ENCODE results near the gene TRABD2B.

TRABD2B gene

DNA sequence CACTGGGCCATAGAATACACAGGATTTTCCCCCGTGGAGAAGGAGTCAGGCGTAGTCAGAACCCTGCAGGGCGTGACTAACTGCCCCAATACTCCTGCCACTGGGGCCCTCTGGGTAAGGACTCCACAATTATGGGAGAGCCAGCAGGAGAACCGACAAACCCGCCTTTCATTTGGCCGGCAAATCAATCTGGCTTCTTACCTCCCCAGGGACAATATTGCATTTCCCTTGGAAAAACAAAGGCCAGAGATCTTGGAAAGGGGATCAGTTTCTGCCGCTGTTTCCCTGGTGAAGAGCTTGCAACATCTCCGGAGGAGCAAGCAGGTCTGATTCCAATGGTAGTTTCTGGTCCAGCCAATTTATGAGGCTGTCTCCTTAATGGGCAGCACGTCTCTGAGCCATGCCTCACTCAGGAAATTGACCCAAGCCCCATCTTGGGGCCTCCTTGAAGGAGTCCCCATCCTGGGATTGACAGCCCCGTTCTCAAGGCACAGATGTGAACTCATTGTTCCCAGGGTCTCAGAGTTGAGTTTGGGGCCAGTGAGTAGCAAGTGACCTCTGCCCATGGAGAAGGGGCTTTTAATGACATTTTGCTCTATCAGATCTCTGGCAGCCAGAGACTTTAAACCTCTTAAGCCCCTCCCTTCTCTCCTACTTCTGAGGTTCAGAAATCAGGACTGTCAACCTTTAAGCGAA lies 4.3 kb downstream of the TRABD2B start:
- no peak for DNase-seq (ENCODE audit: low spot score)

DNA sequence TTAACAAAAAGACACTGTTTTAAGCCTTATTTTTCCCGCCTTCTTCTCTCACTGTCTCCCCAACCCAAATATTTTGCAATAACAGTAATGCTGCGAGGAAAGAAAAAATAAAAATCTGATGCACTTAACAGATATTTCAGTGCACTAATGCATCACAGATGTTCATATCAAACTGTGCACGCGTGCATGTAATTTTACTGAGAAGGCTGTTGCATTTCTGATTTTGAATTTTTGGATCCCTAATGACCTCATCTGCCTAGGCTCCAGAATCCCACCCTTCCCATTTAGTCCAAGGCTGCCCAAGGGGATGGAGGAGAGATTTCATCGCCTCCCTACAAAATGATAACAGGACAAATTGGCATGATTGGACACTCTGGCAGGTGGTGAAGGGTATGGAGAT lies 5.5 kb downstream of the TRABD2B start:
- no peak for DNase-seq (ENCODE audit: low spot score)

DNA sequence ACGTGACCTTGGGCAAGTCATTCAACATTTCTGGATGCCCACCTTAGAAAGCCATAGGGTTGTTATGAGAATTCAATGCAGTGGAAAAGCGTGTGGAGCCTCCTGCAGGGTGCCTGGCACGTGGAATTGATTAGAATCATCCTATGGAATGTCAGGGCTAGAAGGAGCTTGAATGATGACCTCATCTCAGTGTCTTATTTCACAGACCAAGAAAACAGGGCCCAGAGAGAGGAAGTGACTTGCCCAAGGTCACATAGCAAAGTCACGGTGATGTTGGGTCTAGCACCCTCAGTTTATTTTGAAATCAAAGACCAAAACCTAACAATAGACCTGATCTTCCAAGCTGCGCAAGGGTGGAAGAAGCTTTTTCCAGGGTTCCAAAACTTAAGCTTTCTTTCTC lies 6.0 kb downstream of the TRABD2B start:
- no peak for DNase-seq (ENCODE audit: low spot score)

DNA sequence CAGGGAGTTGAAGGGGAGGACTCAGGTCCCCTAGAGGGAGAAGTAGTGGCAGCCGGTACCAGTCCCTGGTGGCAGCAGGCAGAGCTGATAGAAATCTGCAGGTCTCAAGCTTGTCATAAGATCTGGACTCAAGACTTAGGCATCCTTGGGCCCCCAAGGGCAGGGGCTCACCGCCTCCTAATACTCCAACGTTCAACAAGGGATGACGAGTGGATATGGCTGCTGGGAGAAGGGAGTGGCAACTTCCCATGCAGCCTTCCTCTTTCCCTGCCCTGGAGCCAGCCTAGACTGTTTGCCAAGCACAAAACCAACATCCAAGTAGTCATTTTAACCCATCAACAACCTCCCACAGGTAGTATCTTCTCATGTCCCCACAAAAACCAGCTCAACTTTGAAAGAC lies 6.9 kb downstream of the TRABD2B start:
- DNase-seq (ENCODE audit: low spot score), result no peak

DNA sequence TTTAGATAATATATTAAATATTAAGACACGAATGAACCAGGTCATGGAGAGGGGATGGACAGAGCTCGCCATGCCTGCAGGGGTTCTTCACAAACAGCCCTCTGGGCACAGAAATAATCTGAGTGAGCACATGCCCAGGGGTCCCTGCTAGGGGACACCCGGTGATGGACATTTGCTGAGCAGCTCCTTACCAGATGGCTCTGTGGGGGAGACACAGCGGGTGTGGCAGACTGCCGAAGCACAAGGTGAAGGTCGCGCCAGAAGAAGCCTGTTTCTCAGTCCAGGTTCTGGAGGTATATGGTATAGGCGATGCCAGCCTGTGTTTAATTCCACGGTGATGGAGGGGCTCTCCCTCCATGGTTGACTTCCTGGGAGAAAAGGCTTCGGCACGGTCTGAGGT lies 9.6 kb downstream of the TRABD2B start:
- DNase-seq (ENCODE audit: low spot score), result no peak

DNA sequence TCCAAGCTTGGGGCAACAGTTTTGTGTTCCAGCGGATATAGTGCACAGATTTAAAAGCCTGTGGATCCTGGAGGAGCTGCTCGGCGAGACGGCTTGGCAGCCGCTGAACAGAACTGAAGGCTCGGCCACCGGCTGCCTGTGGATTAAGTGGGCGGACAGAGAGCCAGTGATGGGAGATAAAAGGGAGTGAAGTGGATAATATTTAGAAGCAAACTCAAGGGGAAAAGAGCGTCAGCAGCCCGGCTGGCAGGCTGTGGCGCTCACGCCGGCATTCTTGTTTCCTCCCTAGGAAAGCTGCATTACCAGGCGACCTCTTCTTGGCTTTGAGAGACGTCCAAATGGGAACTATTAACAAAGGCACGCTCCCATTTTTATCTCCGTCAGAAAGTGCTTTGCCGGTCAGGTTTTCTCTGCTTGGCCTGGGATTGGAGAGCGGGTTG lies 10.4 kb downstream of the TRABD2B start:
- DNase-seq (ENCODE audit: low spot score), result no peak

DNA sequence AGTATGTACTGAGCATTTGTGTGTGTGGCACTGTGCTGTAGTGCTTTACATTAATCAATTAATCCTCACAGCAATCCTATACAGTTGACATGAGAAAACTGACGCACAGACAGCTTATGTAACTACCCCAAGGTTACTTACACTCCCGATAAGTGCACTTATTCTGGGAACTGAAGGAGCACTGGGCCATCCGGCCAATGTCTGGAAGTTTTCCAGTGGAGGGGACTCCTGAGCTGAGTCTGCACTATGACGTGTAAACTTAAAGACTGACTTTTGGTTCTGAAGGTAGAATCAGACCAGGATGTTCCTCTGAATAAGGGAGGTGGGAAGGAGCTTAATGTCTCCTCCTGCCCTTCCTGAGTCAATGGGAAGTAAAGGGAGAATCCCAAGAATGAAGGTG lies 12.2 kb downstream of the TRABD2B start:
- DNase-seq (ENCODE audit: low spot score), result no peak

DNA sequence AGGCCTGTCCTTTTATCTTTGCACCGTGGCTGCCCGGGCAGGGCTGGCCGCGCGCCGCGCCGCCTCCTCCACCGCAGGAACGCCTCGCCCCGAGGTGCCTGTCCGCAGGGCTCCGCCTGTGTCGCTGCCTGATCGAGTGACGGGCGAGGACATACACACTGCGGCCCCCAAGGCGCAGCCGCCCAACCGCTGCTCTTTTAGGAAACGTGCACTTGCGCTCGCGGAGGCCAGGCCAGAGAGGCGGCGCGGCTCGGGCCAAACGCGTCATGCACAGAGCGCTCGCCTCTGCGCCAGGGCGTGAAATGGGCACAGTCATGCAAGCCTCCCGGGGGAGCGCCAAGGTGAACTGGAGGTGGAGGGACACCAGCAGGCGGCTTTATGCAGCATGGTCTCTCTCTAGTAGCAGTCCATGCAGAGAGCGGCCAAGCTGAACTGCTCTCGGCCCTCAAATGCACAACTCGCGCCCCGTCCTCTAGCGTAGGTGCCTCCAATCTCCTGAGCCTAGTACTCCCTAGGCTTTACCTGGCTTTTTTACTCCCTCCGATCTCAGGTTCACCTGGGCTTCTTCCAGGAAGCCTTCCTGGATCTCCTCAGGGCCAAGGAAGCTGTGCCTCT lies 12.9 kb downstream of the TRABD2B start:
- no peak for DNase-seq (ENCODE audit: low spot score)

DNA sequence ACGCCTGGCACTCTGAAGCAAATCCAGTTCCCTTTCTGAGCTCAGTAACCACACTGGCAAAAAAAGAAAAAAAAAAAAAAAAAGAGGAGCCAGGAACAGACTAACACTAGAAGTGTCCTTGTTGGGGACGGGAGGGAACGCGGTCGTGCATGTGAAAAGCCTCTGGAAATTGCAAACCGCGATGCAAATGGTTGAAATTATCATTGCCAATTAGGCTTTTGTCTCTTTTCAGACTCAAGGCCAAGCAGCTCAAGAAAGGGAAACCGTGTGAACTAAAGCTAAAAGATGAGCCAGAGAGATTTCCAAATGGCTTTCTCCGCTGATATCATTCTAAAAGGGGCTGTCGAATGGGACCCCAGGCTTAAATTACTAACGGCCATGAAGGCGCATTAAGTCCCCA lies 13.5 kb downstream of the TRABD2B start:
- no peak for DNase-seq (ENCODE audit: low spot score)

DNA sequence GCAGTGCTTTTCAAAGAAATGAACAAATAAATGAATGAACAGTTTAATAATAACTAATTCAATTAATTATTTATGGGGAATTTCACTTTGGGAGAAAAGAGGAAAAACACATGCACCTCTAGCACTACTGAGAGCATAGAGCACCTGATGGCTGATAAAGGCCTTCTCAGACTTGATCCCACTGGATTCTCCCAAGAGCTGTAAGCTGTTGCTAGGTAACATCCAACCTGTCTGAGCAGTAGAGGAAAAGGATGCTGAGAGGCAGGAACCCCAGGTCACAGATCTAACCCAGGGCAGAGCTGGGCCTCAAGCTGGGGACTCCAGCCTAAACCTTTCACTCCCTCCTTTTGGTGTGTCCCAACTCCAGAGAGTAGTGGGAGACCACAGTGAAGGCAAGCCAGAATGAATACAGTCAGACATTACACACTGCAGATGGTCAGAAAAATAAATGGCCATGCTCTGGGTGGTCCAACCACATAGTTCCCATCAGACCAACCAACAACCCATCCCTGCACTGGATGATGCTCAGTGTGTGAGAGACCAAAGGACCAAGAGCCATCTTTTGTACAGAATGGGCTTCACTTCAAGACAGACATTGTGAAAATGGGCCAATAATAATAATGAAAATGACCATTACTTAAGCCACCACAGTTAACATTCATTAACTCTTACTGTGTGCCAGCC lies 15.4 kb downstream of the TRABD2B start:
- DNase-seq (ENCODE audit: low spot score), result no peak

DNA sequence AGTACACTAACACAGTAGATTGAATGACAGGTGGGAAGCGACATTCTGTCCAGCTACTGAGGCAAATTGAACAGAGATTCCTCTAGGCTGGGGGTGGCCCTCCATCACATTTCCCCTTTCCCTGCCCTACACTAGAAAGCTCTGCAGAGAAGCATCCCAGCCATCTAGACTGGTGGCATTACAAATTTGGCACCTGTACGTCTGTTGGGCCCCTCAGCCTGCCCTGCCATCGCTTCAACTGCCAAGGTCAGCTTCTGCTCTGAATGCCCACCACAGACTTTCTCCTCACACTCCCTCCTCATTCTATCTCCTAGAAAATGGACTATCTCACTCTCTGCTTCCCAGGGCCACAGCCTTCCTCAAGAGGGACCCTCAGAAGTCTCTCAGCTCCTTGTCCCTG lies 16.7 kb downstream of the TRABD2B start:
- no peak for DNase-seq (ENCODE audit: low spot score)

DNA sequence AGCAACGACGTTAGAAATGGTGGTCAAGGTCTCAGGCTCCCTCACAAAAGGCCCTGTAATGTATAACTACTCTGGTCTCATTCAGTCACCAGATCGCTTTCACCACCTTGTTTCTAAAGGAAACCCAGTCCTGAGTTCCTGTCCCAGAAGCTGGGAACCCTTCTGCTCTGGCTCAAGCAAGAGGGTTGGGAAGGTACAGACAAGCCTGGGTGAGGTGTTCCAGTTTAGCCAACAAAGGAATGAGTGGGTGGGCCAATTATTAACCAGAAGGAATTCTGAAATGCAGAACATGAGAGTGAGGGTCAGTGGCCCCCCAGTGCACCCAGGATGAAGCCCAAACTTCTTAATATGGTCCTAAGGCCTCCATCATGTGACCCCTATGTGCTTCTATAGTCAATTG lies 17.5 kb downstream of the TRABD2B start:
- DNase-seq (ENCODE audit: low spot score), result no peak

DNA sequence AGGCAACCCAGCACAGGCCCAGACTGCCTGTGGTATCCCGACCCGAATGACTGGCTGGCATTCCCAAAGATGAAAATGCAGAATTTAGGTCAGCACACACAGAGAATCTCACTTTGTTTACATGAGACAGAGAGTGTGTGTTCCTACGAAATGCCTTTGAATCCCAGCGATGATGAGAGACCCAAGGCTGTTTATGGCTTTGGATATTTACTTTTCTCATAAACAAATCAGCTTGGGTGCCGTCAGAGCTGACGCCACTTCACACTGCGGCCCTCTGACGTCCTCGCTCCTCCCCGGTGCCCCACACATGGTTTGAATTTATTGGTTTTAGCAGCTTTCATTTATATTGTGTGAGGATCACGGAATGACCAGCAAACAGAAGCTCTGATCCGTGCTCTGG lies 18.7 kb downstream of the TRABD2B start:
- DNase-seq (ENCODE audit: low spot score), result no peak

DNA sequence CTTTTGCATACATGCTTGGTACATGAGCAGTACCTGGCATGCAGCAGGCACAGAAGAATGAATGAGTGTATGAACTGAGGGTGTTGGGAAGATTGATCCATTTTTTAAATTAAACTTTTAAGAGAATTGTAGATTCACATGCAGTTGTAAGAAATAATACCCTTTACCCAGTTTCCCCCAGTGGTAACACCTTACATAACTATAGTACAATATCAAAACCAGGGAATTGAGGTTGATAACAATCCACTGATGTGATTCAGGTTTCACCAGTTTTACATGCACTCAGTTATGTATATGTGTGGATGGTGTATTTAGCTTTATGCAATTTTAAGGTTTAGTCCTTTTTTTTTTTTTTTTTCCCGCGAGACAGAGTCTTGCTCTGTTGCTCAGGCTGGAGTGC lies 20.5 kb downstream of the TRABD2B start:
- DNase-seq (ENCODE audit: low spot score), result no peak

DNA sequence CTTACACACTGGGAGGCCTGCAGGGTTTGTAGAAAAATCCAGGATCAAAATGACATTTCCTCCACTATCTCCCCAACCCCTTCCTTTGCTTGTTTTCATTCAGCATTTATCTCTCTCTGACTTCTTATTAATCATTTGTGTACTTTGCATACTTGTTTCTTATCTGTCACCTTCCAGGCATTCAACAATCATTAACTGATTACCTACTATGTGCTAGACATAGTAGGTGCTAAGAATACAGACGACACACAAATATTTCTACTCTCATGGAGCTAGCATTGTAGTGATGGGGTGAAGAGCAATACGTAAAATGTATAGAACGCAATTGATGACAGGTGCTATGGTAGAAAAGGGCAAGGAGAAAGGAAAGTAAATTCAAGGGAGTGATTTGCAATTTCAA lies 20.9 kb downstream of the TRABD2B start:
- DNase-seq (ENCODE audit: low spot score), result no peak

DNA sequence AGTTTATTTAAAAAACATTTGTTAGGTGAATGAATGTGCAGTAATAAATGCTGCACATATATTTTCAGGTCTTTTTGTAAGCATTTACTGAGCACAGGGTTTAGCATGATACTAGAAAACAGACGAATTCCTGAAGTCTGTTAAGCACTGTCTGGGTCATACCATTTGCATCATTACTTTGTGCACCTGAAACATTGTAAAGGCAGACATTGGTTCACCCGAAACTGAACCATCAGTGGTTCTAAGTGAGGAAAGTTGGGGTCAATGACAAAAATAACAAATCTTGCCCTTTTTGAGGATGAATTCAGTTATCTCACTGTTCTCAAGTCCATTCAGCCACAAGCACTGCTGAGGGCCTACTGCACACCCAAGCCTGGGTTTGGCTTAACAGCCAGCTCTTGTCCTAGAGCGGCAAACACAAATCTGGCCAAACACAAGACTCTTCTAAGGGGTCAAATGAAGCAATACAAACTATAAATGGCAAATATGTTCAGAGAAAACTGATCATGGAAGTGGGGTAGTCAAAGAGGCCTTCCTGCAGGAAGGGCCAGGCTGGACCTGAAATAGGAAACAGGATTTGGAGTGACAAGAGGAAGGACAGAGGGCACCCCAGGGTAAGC lies 21.8 kb downstream of the TRABD2B start:
- DNase-seq (ENCODE audit: low spot score), result no peak

DNA sequence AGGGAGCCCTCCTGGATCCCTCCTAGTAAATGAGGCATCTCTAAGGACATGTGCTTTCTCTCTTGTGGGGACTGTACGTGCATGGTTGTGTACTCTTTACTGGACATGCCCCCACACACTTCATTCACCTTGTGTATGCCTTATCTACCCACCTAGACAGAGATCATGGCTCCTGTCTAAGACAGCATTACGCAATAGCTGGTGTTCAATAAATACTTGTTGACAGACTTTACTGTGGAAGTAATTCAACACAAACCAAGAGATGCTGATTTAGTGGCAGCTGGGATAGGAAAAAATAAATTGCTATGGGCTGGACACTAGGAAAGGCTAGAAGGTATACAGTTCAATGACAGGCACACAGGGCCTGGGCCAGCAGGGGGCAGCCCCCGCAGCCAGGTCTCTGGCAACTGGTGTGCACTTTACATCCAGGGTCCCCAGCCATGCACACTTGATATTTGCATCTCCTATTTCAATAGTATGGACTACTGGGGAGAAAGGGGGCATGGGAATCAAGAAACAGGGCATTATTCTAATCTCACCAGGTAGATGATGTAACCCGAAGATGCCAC lies 24.2 kb downstream of the TRABD2B start:
- no peak for DNase-seq (ENCODE audit: low spot score)

DNA sequence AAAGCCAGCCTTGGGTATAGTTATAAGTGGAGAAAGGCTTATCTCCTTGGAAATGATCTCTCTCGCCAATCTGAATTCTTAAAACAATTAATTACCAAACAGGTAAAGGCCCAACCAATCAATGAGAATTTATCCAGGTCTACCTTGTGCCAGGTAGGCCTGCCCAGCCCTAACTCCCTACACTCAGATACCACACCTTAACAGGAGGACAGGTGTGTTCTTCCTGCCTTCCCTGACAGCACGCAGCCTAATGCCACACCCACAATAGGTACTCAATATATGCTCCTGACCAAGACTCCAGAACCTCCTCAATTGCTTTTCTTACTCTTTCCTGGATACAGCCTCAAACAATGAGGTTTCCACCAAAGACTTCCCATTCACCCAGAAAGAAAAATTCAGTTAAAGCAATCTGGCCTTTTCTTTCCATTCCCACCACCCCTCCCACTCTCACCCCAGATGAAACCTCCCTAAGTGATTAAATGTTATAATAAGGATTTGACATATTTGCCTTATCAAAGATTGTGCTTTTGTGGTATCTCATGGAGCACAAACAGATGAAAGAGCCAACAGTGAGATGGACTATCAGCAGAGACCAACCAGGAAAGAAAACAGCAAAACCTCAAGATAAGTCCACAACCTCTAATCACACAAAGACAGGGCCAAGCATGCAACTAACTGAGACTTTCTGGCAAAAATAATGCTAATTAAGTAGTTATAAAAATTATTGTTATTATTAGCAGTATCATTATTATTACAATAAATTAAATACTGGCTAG lies 25.6 kb downstream of the TRABD2B start:
- DNase-seq (ENCODE audit: low spot score), result no peak

DNA sequence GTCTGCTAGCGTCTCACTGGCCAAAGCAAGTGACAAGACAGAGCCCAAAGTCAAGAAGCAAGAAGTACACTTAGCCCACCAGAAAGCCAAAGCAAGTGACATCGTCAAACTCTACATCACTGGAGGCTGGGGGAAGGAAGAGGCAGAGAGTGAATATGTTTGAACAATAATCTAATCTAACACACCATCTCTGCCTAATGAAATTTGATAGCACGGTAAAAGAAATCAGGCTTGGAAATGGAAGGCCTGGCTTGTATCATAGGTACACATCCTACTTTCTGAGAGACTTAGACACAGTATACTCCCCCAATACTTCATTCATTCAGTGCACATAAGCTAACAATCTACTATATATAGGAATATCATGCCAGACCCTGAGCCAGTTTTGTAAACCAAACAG lies 26.3 kb downstream of the TRABD2B start:
- DNase-seq (ENCODE audit: low spot score), result no peak

DNA sequence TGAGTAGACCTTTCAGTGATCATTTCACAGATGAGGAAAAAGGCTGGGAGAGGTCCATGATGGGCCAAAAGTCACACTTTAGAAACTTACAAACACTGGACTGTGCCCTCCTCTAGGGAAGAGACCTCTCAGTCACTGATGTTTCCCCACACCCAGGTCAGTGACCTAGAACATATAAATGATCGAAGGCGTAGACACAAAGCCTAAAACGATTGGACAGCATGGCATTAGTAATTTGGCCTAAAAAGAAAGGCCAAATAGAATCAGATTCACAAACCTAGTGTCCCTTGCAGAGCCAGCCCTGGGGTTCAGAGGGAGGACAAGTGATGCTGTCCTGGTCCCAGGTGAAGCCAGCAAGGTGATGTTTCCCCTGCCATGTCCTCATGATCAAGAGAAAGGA lies 27.7 kb downstream of the TRABD2B start:
- DNase-seq (ENCODE audit: low spot score), result no peak

DNA sequence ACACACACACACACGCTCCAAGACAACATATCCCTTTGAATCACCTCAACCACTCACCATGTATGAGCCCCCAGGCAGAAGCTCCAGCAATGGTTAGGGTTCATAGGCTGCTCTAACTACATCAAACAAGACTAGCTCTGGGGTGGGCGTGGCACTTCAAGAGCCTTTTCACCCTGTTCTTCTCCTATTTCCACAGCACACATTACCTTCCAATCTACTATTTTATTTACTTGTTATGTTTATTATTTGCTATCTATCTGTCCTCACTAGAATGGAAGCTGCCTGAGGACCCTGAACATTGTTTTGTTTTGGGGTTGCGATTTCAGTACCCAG lies 28.7 kb downstream of the TRABD2B start:
- DNase-seq (ENCODE audit: low spot score), result no peak

DNA sequence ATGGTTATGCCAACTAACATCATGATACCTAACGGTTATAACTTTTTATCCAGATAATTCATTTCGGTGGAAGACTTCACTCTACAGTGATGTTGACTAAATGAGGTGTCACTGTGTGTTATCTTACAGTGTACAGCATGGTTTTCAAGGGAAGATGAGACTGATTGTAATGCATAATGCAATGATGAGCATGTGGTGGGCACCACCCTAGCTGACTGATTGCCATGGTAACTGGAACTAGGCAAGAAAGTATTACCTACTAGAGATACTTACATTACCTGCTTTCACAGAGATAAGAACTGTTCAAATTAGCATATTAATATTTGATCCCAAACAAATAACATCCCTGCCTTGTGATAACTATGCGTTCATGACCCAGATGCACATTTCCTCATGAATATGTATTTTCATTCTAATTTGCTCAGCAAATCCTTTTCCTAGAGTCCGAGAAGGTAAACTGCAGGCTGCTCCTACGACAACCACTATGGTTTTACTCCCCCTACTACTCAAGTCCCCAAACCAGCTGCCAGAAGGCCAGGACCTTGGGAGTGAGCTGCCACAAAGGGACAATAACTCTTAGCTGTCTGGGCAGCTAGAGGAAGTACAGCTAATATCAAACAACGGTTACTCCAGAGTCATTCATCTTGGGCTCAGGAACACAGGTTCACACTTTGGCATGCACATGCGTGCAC lies 29.2 kb downstream of the TRABD2B start:
- DNase-seq (ENCODE audit: low spot score), result no peak

Measured in activated CD4-positive, alpha-beta T cell treated with anti-CD3 and anti-CD28 coated beads, Interleukin-2, Interleukin-4, amounts not matched to agents 100 ng/mL and 50 ng/mL, durations not matched to agents 16 hours and 8 hours (primary cell).